HepG2 (cell line): ENCODE results near the gene PTS.

Experiments
- POLR2AphosphoS2 ChIP-seq: IDR thresholded peaks from 2 replicates; pipeline ENCODE4 v1.6.1; 2011; ENCODE audit warnings: low read depth, low read length, improper control_type of control experiment
- SALL2 ChIP-seq: sonication (generic); formaldehyde crosslinking; IDR thresholded peaks from 2 replicates; pipeline ENCODE4 v1.8.1; 2023; ENCODE audit warnings: mild to moderate bottlenecking, missing genetic modification reagents, inconsistent platforms
- ZNF484 ChIP-seq: sonication (generic); formaldehyde crosslinking; IDR thresholded peaks from 2 replicates; pipeline ENCODE4 v1.5.1; 2020; ENCODE audit warnings: mild to moderate bottlenecking, low read depth, missing genetic modification reagents, borderline replicate concordance
- TF ChIP-seq, protein P1 (sequence below): sonication (generic); formaldehyde crosslinking; IDR thresholded peaks from 2 replicates; pipeline ENCODE4 v1.5.0; 2020; ENCODE audit warnings: mild to moderate bottlenecking, missing genetic modification reagents, moderate library complexity
- TF ChIP-seq, protein P2 (sequence below): IDR thresholded peaks from 2 replicates; pipeline ENCODE4 v1.6.1; 2016; ENCODE audit warnings: missing genetic modification reagents, missing compliant biosample characterization
- TF ChIP-seq, protein P3 (sequence below): fragments of 450-650 bp; IDR thresholded peaks from 2 replicates; pipeline ENCODE4 v1.6.1; 2017; ENCODE audit warnings: mild to moderate bottlenecking

DNA sequence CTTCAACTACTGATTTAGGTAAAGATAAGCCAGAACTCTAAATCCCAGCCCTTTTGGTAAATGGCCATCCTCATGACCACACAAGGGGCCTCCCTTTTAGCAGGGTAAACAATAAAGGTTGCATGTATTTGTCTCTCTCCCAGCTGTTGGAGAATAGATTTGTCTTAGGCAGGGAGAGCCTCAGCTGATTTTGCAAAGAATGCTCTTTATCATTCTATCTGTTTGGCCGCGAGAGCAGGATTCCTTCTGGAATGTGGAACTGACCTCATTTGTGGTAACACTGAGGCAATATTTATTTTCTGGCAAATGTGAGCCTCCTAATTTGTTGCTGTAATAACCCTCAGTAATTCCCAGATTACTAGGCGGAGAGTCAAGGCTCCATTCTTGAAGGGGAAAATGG, 15.3 kb downstream of the PTS start:
- TF ChIP-seq, protein P1, sequence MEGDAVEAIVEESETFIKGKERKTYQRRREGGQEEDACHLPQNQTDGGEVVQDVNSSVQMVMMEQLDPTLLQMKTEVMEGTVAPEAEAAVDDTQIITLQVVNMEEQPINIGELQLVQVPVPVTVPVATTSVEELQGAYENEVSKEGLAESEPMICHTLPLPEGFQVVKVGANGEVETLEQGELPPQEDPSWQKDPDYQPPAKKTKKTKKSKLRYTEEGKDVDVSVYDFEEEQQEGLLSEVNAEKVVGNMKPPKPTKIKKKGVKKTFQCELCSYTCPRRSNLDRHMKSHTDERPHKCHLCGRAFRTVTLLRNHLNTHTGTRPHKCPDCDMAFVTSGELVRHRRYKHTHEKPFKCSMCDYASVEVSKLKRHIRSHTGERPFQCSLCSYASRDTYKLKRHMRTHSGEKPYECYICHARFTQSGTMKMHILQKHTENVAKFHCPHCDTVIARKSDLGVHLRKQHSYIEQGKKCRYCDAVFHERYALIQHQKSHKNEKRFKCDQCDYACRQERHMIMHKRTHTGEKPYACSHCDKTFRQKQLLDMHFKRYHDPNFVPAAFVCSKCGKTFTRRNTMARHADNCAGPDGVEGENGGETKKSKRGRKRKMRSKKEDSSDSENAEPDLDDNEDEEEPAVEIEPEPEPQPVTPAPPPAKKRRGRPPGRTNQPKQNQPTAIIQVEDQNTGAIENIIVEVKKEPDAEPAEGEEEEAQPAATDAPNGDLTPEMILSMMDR = no peak
- no peak for TF ChIP-seq POLR2AphosphoS2
- no peak for TF ChIP-seq SALL2
- TF ChIP-seq, protein P2, sequence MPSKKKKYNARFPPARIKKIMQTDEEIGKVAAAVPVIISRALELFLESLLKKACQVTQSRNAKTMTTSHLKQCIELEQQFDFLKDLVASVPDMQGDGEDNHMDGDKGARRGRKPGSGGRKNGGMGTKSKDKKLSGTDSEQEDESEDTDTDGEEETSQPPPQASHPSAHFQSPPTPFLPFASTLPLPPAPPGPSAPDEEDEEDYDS (CRISPR knock-in tag) = no peak
- no peak for TF ChIP-seq ZNF484
- TF ChIP-seq, protein P3, sequence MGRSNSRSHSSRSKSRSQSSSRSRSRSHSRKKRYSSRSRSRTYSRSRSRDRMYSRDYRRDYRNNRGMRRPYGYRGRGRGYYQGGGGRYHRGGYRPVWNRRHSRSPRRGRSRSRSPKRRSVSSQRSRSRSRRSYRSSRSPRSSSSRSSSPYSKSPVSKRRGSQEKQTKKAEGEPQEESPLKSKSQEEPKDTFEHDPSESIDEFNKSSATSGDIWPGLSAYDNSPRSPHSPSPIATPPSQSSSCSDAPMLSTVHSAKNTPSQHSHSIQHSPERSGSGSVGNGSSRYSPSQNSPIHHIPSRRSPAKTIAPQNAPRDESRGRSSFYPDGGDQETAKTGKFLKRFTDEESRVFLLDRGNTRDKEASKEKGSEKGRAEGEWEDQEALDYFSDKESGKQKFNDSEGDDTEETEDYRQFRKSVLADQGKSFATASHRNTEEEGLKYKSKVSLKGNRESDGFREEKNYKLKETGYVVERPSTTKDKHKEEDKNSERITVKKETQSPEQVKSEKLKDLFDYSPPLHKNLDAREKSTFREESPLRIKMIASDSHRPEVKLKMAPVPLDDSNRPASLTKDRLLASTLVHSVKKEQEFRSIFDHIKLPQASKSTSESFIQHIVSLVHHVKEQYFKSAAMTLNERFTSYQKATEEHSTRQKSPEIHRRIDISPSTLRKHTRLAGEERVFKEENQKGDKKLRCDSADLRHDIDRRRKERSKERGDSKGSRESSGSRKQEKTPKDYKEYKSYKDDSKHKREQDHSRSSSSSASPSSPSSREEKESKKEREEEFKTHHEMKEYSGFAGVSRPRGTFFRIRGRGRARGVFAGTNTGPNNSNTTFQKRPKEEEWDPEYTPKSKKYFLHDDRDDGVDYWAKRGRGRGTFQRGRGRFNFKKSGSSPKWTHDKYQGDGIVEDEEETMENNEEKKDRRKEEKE = no peak
